GM18507 (cell line): ENCODE results near the gene OR8K1.

Source experiments
- DNase-seq: peaks from one replicate; pipeline ENCODE4 v3.0.0; 2011; ENCODE audit warnings: low read depth; ENCODE audit not compliant: insufficient read length; ENCODE audit errors: extremely low spot score
- FAIRE-seq: peaks from 2 replicates; lab custom pipeline; 2011; peaks lifted over from hg19 to GRCh38; lab: Jason Lieb, UNC

OR8K1 gene

DNA sequence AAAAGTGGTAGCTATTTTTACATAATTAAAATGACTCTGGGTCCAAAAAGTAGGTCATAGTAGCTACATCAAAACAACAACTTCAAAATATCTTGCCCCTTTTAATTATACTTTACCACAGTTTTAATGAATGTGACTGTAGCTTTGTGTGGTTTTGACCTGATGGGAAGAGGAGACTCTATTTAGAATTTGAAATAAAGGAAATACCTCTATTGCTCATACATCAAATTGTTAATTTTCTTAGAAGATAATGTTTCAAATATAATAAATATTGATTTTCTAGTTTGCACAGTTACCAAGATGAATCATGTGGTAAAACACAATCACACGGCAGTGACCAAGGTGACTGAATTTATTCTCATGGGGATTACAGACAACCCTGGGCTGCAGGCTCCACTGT lies at the start of gene OR8K1:
TSS of gene OR8K1 (plus strand) at position 301 of the 400 bp plus-strand sequence. CDS start at position 301, 0 bp downstream.
- DNase-seq (no peak), FAIRE-seq (no peak)

DNA sequence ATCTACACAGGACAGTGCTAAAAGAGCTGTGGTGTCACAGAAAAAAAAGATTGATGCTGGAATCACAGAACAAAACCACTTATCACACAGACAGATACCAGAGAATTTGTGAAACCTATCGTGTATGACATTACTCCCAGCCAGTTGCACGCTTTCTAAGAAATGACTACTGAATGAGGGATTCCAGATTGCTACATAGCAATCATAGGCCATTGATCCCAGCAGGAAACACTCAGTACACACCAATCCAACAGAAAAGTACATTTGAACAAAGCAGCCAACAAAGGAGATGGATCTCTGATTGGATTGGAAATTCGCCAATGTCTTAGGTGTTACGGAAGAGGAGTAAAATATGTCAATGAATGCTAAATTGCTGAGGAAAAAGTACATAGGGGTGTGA lies 48.9 kb upstream of the OR8K1 start:
- no peak for FAIRE-seq
- DNase-seq = no peak

DNA sequence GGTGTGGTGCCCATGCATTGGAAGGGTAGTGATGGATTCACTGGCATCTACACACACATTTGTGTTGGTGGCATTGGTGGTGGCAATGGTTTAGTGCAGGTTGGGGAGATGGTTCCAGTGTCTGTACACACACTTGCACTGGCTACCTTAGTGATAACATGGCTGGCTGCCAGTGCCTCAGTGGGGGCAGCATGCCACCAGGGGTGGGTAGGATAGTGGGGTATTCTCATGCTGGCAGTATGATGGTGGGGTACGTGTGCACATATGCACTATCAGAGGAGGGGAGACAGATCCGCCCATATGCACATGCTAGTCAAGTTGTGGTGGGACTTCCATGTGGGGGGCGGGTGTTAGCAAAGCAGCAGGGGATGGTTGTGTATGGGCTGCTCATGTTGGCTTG lies 38.0 kb upstream of the OR8K1 start:
- DNase-seq = no peak
- no peak for FAIRE-seq

DNA sequence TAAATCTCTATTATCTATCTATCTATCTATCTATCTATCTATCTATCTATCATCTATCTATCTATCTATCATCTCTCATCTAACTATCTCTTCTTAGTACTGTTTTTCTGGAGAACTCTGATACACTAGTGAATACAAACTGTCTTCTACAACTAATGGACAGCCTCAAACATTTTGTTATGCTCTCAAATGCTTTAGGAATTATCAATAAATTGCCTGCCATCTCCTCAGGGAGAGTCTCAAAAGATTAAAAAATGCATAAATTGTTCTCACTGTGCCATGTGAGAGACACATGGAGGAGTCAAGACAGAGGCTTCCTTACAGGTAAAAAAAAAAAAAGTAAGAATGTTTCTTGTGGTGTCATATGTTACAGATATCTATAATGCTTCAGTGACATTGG lies 31.0 kb upstream of the OR8K1 start, which contains the start of gene OR8K3:
TSS of gene OR8K3 (plus strand) at position 301 of the 400 bp plus-strand sequence. CDS start 3,163 bp downstream, outside the sequence.
- no peak for FAIRE-seq
- no peak for DNase-seq

DNA sequence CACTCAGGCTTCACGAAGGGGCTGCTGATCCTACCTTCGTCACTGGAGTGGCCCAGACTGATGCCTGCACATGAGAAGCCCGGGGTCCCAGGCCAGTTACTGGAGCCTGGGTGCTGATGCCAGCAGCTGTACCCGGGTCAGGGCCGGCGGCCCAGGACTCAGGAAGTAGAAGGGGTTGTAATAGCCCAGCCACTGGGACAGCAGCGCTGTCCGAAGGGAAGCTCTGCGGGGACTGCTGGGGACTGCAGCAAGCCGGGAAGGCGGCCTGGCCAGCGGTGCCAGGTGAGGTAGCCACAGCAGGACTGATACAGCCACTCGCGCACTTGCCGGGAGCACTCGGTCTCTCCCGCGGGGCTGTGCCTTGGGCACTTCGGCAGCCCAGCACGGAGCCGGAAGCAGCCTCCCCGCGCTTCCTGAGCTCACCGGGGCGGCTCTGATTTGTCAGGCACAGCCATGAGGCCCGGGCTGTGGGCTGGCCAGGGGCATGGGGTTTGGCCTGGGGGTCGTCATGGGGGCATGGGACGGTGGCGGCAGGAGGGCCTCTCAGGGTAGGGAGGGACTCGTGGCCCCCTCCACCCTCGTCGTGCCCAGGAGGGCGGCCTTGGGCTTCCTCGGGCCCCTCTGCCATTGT lies 13.9 kb upstream of the OR8K1 start:
- DNase-seq (no peak), FAIRE-seq (no peak)

DNA sequence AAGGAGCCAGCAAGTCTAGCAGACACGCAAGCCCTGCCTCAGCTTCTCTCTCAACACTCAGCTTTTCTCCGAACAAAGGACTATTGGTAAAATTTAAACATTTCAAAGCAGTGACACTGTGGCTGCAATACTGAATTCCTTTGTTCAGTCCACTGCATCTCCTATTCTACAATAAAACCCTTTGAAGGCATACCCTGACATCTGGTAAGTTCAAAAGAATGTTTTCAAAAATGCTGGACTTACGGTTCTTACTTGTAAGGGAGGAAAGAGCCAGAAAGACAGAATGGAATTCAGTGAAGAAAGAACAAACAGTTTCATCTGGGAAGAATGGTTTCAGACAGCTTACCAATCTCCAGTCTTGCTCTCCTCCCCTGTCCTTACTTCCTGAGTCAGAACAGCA lies 12.7 kb upstream of the OR8K1 start:
- DNase-seq = no peak
- FAIRE-seq = no peak

DNA sequence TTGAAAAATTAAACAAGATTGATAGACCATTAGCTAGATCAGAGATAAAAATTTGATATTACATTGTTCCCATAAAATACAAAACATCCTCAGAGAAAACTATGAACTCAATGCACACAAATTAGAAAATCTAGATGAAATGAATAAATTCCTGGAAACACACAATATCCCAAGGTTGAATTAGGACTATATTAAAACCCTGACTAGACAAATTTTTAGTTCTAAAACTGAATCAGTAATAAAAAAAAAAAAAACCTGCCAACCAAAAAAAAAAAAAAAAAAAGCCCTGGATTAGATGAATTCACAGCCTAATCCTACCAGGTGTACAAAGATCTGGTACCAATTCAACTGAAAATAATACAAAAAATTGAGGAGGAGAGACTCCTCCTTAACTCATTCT lies 5.5 kb upstream of the OR8K1 start:
- DNase-seq (no peak), FAIRE-seq (no peak)

DNA sequence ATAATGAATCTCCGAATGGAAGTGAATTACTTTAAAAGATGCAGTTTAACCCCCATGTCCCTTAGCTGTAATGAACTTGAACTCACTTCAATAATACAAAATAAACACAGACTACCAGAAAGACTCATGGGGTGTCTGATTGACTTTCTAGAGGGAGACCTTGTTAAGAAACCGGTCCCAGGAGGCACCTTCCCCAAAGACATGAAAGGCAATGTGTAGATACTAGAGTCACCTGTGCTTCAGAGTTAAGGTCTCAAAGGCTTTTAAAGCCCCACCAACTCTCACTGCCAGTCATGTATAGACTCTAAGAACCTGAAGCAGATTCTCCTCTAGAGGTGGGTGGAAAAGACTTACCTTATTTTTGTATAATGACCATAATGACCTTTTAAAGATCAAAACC lies 8.2 kb downstream of the OR8K1 start, which contains the start of gene OR8J1:
TSS of gene OR8J1 (plus strand) at position 301 of the 400 bp plus-strand sequence. CDS start 5,956 bp downstream, outside the sequence.
- FAIRE-seq (no peak), DNase-seq (no peak)

DNA sequence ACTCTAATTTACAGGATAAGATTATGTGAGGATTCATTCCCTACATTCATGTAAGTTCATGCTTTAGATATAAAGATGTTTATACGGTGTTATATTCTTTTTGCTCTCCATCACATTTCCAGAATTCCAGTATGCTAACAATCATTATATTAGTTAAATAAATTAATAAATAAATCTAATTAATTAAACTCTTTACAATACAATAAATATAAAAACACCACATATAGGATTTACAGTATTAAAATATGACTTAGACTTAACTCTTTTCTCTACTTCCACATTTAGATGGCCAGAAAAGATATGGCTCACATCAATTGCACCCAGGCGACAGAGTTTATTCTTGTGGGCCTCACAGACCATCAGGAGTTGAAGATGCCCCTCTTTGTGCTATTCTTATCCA lies 29.5 kb downstream of the OR8K1 start, which contains the start of gene OR8U1:
TSS of gene OR8U1 (plus strand) at position 301 of the 400 bp plus-strand sequence. CDS start at position 301, 0 bp downstream.
- DNase-seq (no peak), FAIRE-seq (no peak)

DNA sequence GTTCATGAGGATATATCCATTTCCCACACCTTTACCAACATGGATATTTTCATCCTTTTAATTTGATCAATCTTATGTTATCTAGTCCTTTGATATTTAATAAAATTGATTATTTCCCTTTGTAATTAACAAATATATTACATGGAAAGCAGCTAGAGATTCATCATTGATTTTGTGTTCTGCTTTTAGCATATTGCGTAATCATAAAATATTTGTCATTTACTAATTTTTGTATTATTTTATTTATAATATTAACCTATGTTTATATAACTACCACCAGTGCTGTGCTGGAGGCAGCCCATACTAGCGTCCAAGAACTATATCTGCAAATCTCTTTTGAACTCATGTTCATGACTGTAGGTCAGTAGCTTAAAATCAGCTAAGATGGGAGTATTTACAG lies 34.3 kb downstream of the OR8K1 start:
- no peak for FAIRE-seq
- DNase-seq = no peak

DNA sequence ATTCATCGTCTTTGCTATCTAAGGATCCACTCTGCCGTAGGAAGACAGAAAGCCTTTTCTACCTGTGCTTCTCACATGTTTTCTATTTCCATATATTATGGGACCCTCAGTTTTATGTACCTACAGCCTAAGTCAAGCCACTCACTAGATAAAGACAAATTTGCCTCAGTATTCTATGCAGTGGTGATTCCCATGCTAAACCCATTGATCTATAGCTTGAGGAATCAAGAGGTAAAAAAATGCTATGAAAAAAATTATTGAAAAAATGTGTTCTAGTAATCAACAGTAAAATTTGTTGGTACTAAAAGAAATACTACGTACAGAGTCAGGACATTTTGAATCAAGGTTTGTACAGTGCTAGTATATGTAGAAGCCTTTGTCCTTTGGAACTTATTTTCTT lies 48.5 kb downstream of the OR8K1 start:
- FAIRE-seq (no peak), DNase-seq (no peak)

DNA sequence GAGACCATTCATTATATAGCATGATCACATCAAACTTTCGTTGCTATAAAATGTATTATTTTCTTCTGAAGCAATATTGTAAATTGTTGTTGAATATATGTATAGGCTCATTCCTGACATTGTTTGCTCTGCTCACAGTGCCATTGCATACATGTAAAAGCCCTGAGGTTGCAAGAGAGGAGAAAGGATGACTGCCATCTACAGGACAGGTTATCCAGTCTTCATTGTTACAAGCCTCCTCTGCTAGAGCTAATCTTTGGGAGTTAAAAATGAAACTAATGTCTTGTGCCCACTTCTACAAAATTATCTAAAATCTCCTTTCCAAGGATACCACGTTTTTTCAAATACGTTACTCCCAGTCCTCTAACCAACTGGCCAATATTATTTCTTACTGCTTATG lies 50.2 kb downstream of the OR8K1 start:
- FAIRE-seq = no peak
- no peak for DNase-seq
